ENCODE data around the gene C2orf72.
A peak's percentile ranks its signal among the peaks of the same experiment; 100 is the strongest.
"Not testable (repeated sequence)": the region's sequence is repeated elsewhere in the genome, so short reads cannot be mapped to it uniquely, and the experiment has no call there.

C2orf72 gene

DNA sequence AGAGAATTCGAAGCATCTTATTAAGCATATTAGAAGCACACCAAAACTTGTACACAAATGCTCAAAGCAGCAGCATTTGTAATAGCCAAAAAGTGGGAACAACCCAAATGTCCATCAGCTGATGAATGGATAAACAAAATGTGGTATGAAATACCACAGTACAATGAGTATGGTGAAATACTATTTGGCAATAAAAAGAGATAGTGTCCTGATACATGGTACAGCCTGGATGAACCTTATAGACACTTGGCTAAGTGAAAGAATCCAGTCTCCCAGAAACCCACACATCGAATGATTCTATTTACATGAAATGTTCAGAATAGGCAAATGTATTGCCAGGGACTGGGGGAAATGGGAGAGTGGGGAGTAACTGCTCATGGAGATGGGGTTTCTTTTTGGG lies 38.4 kb upstream of the C2orf72 start:
- no peak for DNase-seq (ENCODE audit: insufficient read length, low spot score)
- TF ChIP-seq, protein P1, sequence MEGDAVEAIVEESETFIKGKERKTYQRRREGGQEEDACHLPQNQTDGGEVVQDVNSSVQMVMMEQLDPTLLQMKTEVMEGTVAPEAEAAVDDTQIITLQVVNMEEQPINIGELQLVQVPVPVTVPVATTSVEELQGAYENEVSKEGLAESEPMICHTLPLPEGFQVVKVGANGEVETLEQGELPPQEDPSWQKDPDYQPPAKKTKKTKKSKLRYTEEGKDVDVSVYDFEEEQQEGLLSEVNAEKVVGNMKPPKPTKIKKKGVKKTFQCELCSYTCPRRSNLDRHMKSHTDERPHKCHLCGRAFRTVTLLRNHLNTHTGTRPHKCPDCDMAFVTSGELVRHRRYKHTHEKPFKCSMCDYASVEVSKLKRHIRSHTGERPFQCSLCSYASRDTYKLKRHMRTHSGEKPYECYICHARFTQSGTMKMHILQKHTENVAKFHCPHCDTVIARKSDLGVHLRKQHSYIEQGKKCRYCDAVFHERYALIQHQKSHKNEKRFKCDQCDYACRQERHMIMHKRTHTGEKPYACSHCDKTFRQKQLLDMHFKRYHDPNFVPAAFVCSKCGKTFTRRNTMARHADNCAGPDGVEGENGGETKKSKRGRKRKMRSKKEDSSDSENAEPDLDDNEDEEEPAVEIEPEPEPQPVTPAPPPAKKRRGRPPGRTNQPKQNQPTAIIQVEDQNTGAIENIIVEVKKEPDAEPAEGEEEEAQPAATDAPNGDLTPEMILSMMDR (IDR thresholded peaks at IDR 0.05; ENCODE audit: insufficient read depth, missing control alignments) = no peak
- no peak for FAIRE-seq

DNA sequence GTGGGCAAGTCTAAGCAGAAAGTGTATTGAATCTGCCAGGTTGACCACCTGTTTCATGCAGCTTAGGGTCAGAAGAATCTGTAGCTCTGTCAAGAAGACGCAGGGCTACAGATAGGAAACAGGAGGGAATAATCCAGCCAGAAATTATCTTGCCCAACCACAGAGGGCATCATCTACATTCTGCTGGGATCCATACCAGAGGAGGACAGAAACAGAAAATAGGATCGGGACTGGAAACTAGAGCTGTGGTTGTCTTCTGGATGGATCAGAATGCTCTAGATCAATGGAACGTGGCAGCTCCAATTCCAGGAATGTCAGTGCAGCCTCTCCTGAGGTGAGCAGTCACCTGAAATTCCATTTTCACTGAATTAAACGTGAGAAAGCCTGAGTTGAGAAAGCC lies 37.8 kb upstream of the C2orf72 start:
- TF ChIP-seq, protein P1 (IDR thresholded peaks at IDR 0.05; ENCODE audit: insufficient read depth, missing control alignments) = no peak
- FAIRE-seq (no peak), DNase-seq (ENCODE audit: insufficient read length, low spot score) (no peak)

DNA sequence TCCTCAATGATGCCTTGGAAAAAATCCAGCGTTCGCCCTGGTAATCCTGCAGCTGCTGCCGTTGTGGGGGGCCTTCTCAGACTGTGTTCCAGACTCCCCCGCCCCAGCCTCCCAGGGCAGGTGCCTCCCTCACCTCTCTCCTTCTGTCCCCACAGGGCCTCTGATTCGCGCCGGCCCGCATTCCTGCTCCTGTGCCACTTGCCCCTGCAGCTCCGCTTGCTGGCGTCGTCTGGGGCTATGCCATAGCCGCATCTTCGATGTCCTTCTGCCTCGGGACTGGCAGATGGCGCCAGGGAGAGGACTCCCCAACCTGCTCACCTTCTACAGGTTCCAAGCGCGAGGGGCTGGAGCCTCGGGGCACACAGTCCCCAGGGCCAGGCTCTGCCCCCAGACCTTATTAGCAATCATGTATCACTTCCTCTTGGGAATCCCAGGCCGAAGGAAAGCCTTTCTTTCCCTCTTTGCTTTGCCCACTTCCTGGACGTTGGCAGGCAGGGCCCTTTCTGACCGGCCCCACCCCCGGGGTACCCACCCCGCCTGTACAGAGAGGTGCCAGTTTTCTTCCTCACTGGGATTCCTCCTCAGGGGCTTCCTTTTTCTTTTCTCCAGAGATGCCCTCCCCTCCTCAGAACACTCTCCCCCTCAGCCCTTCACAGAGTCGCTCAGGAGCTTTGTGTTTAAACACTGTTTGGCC lies 37.0 kb upstream of the C2orf72 start:
- DNase-seq (ENCODE audit: insufficient read length, low spot score) (no peak), FAIRE-seq (no peak)
- TF ChIP-seq, protein P1 (IDR thresholded peaks at IDR 0.05; ENCODE audit: insufficient read depth, missing control alignments) = no peak

DNA sequence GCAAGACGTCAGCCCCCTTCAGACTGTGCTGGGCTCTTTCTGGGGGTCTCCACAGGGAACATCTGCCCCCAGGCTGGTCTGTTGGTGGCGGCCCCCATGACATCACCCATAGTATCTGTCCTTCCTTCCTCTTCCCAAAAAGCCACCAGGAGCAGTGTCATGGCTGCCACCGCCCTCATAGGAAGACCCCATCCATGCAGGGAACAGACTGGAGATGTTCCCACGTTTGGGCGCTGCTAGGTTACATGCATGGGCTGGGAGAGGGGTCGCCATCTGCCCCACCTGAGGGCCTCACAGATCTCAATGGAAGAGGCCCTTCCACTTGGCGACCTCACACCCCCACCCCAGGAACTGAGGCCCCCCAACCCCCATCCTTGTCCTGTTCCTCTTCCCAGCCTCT lies 36.3 kb upstream of the C2orf72 start:
- TF ChIP-seq, protein P1 (IDR thresholded peaks at IDR 0.05; ENCODE audit: insufficient read depth, missing control alignments) = no peak
- FAIRE-seq = no peak
- DNase-seq (ENCODE audit: insufficient read length, low spot score) = no peak

DNA sequence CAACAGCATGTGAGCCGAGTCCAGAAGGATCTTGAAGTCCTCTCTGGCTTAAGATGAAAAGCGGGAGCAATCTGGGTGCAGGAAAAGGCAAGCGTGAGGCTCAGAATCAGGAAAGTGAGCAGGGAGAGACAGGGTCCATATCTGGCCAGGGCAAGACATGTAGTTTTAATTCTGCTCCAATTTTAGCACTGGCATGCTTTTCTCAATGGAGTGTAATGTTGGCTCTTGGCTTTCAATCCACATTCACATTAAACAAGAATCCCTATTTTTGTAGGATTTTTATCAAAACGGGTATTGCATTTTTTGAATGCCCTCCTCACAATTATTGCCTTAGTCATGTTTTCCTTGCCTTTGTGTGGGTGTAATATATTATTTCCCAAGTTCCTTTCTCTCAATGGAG lies 35.4 kb upstream of the C2orf72 start:
- TF ChIP-seq, protein P1 (IDR thresholded peaks at IDR 0.05; ENCODE audit: insufficient read depth, missing control alignments) = no peak
- FAIRE-seq = no peak
- no peak for DNase-seq (ENCODE audit: insufficient read length, low spot score)

DNA sequence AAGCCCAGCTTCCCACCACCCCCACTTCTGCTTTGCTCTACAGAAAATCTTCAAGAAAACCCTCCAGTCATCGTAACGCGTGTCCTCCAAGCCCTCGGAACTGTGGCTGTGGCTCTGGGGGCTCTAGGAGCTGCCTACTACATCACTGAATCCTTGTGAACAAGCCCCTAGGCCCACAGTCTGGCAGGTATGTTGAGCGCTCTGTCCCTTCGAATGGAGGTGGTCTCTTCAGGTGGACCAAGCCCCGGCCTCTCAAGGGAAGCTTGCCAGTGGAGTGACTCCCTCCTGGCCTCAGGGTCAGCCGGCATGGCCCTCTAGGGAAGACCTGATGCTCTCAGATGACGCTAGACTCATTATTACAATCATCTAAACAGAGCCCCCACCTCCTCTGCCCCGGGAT lies 34.7 kb upstream of the C2orf72 start:
- FAIRE-seq = no peak
- TF ChIP-seq, protein P1 (IDR thresholded peaks at IDR 0.05; ENCODE audit: insufficient read depth, missing control alignments) = no peak
- no peak for DNase-seq (ENCODE audit: insufficient read length, low spot score)

DNA sequence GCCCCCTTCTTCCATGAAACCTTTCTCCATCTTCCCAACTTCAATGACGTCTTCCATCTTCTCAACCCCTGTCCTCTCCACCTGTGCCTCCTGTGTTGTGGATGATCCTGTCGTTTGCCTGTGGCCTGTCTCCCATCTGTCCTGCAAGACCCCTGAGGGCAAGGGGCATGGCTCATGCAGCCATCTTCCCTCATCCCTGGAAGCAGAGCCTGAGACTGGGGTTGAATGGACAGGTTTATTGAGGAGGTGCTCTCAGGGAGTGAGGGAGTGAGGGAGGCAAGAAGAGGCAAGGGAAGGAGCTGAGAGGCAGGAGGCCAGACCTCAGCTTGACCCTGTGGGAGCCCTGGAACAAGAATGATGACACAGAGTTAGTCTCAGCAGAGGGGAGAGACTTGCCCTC lies 34.1 kb upstream of the C2orf72 start:
- DNase-seq (ENCODE audit: insufficient read length, low spot score) = no peak
- TF ChIP-seq, protein P1 (IDR thresholded peaks at IDR 0.05; ENCODE audit: insufficient read depth, missing control alignments) = no peak
- no peak for FAIRE-seq

DNA sequence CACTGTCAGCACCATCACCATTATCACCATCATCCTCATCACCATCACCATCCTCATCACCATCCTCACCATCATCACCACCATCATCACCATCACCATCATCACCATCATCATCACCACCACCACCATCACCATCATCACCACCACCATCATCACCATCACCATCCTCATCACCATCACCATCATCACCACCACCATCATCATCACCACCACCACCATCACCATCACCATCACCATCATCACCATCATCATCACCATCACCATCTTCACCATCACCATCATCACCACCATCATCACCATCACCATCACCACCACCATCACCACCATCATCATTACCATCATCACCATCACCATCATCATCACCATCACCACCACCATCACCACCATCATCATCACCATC lies 32.4 kb upstream of the C2orf72 start:
- peak; percentile 61 for FAIRE-seq
- DNase-seq (ENCODE audit: insufficient read length, low spot score) = not testable (repeated sequence)
